CD4-positive, alpha-beta T cell treated with Interleukin-6 for 4 hours (primary cell): Measurements from ENCODE around the gene NME8.

Experiments used
- DNase-seq: peaks from one replicate; pipeline ENCODE4 v3.0.0-alpha.2; 2020; ENCODE audit warnings: mixed read lengths

NME8 gene

DNA sequence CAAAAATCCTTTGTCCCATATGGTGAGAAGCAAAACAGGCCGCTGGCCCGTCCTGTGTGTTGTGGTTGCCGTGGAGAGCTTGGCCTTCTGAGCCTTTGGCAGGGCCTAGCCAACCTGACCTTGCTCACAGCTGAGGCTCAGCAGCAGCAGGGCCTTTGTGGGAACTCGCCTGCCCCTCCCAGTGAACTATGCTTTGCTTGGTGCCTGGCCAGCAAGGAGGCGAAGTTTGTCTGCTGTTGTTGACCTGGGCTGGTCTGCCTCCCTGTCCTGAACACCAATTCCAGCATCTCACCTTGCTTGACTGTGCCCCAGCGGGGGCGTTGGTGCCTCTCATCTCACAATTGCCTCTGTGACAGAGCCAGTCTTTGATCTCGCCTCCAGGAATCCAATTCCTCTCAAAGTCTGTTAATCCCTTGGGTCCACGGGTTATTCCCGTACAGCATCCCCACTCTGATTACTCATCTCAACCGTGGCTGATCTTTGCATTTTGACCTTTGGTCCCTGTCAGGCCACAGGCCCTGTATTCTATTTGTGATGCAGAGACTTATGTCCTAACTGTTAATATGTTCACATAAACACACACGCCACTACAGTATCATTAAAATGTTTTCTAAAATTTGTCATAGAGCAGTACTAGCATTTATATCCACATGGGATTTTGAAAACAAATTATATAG is 94.7 kb downstream of the NME8 start:
- no peak for DNase-seq

DNA sequence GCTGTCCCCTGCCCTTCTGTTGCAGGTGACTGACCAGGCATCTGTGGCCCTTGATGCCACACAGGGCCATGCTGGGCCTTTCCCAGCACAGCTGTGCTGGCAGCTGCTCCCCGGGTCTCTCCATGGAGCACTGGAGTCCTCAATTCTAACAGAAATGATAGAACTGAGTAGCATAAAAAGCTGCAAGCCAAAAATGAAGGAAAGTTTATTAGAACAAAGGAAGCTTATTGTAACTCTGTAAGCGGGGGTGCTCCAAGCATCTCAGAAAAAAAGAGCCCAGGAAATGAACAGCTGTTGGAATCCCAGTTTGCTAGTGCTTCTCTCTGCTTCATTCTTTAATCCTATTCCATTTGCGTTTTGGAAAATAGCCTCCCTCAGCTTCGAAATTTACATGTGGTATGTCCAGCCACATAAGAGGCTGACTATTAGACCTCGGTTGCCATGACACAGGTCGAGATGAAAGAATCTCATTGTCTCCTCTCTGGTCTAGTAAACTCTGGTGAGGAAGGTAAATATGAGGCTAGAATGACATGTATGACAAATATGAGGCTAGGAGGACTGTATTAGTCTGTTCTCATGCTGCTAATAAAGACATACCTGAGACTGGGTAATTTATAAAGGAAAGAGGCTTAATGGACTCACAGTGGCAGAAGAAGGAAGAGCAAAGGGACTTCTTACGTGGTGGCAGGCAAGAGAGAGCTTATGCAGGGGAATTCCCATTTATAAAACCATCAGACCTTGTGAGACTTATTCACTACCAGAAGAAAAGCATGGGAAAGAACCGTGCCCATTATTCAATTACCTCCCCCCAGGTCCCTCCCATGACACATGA is 95.7 kb downstream of the NME8 start:
- no peak for DNase-seq

DNA sequence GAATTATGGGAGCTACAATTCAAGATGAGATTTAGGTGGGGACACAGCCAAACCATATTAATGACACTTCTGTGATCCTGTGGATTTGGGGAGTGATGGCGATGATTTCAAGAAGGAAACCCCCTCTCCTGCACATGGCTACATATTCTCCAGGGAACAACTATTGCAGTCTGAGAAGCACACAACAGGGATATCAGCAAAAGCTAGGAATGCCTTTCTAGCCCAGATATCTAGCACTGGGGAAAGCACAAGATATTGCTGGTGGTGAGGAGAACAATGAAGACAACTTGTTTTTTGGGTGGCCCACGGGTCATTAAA is 96.3 kb downstream of the NME8 start:
- DNase-seq: no peak

DNA sequence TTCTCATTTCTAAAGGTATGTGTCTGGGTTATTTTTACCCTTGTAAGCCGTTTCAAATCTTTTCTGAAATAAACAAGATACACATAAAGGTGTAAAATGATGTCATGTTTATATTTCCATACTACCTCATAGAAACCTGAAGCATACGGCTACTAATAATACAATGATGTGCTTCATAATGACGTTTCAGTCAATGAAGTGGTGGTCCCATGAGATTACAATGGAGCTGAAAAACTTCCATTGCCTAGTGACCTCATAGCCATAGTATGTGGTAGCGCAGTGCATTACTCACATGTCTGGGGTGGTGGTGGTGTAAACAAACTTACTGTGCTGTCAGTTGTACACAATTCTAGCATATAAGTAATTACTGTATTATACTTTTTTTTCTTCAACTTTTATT is 96.9 kb downstream of the NME8 start:
- no peak for DNase-seq

DNA sequence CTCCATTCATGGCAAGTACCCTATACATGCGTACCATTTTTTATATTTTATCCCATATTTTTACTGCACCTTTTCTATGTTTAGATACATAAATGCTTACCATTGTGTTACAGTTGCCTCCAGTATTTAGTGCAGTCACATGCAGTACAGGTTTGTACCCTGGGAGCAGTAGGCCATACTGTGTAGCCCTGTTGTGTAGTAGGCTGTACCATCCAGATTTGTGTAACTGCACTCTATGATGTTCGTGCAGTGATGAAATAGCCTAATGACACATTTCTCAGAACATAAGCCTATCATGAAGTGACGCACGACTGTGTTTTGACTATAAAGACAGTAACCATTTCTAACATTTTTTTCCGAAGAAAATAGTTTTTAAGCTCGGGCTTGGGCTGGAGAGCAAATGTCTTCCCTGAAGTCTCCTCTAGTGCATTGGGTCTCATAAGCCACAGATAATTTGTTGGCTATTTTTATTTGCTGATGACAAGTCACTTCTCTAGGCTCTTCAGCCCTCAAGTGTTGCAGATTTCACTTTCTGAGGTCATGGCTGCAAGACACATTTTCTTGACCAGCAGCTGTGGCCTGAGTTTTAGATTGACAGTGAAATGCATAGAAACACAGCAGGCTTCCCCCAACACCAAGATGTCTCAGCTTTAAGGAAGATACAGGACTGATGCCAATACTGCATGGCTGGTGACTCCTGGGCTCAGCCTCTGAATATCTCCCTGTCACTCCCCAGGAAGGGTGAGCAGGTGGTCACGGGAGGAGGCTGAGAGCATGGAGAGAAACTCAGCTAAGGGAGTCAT is 98.9 kb downstream of the NME8 start:
- no peak for DNase-seq

DNA sequence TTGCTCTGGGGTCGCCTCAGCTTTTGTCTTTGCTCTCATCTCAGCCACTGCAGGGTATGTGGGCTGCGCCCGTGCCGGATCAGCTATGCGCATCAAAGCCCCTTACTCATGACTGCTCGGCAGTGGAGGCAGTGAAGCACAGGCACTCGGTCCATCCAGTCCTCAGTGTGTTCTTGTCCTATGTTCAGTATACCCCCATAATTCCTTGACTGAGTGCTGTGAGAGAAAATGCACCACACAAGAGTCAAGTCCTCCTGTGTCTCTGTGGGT is 99.5 kb downstream of the NME8 start:
- no peak for DNase-seq
